HFFc6 (cell line): Measurements from ENCODE around the gene ADCY6. TPM values are rescaled to one million over a fixed set of nuclear protein-coding genes. Genes with fewer than 3 reads are reported as not detected.
A peak's percentile ranks its signal among the peaks of the same experiment; 100 is the strongest.

ENCODE experiments used
- DNase-seq: peaks from one replicate; pipeline ENCODE4 v3.0.0-alpha.2; 2018
- H3K27ac Mint-ChIP-seq: 2 replicates; pipeline ENCODE4 v1.8.0; 2020; ENCODE audit warnings: mild to moderate bottlenecking, mixed read lengths
- H3K27me3 Mint-ChIP-seq: 2 replicates; pipeline ENCODE4 v1.8.0; 2021; ENCODE audit warnings: mild to moderate bottlenecking, moderate library complexity, mixed read lengths; ENCODE audit not compliant: insufficient read depth
- H3K36me3 Mint-ChIP-seq: 2 replicates; pipeline ENCODE4 v1.8.0; 2021; ENCODE audit warnings: low read depth, mixed read lengths
- H3K4me1 Mint-ChIP-seq: 2 replicates; pipeline ENCODE4 v1.8.0; 2020; ENCODE audit warnings: low read depth, mixed read lengths
- H3K4me3 Mint-ChIP-seq: 2 replicates; pipeline ENCODE4 v1.8.0; 2020; ENCODE audit warnings: mild to moderate bottlenecking, moderate library complexity, mixed read lengths
- H3K9me3 Mint-ChIP-seq: 2 replicates; pipeline ENCODE4 v1.8.0; 2020; ENCODE audit warnings: mild to moderate bottlenecking, mixed read lengths
- CTCF ChIP-seq: fragments of 200-600 bp; sonication (generic); IDR thresholded peaks from 2 replicates; pipeline ENCODE4 v1.5.0; 2021; ENCODE audit warnings: antibody characterized with exemption, mild to moderate bottlenecking
- total RNA-seq, 6 experiments: library from RNA; stranded (reverse); fragmentation: NEBNext Ultra II Directional; extraction: Animal tissue kit (Norgen Biotek cat#: 25700); gene quantifications; 2 replicates in 1 of 6; 3 replicates in 5 of 6; pipeline ENCODE4 v1.2.3, GENCODE V29; 2021

Gene ADCY6
- total RNA-seq, 6 experiments from 2014 or later = 20.3 to 31.6 (median 22.4) TPM

- H3K27me3 Mint-ChIP-seq = no peaks in the 10 kb centered on the region
- peaks cover 12% of the 10 kb centered on the region for H3K36me3 Mint-ChIP-seq
- H3K4me3 Mint-ChIP-seq = no peak overlapping the region
- TF ChIP-seq CTCF = no peak
- no peak for DNase-seq
- H3K9me3 Mint-ChIP-seq = no peaks in the 10 kb centered on the region
- H3K4me1 Mint-ChIP-seq = peaks cover 36% of the 10 kb centered on the region
- peak overlapping the region; percentile 20; the same call in 1 of the 2 replicates for H3K27ac Mint-ChIP-seq
These were observed 7.0 kb downstream of the ADCY6 start for GRCh38 chr12:48781750-48782456.

GRCh38 chr12:48780381-48781025 lies 8.4 kb downstream of the ADCY6 start:
- Mint-ChIP-seq H3K36me3 (peaks cover 12% of the 10 kb centered on the region), H3K4me1 (peaks cover 26% of the 10 kb centered on the region), H3K27me3 (no peaks in the 10 kb centered on the region), H3K27ac (peak overlapping the region; percentile 86), H3K9me3 (no peaks in the 10 kb centered on the region), H3K4me3 (no peak overlapping the region)
- no peak for DNase-seq
- no peak for TF ChIP-seq CTCF

- Mint-ChIP-seq H3K36me3 (peaks cover 13% of the 10 kb centered on the region), H3K27me3 (no peaks in the 10 kb centered on the region), H3K9me3 (no peaks in the 10 kb centered on the region), H3K4me3 (no peak overlapping the region), H3K4me1 (peaks cover 26% of the 10 kb centered on the region), H3K27ac (peak overlapping the region; percentile 86)
- peak; percentile 29 for DNase-seq
- no peak for TF ChIP-seq CTCF
These were observed 9.0 kb downstream of the ADCY6 start for GRCh38 chr12:48779869-48780268.

- H3K4me1 Mint-ChIP-seq = peaks cover 26% of the 10 kb centered on the region
- H3K27ac Mint-ChIP-seq = no peak overlapping the region
- peaks cover 17% of the 10 kb centered on the region for H3K36me3 Mint-ChIP-seq
- no peak for TF ChIP-seq CTCF
- no peak for DNase-seq
- no peaks in the 10 kb centered on the region for H3K27me3 Mint-ChIP-seq
- no peak overlapping the region for H3K4me3 Mint-ChIP-seq
- H3K9me3 Mint-ChIP-seq = no peaks in the 10 kb centered on the region
These were observed 11.1 kb downstream of the ADCY6 start for GRCh38 chr12:48777501-48778400.

GRCh38 chr12:48776956-48777355 lies 11.9 kb downstream of the ADCY6 start:
- no peaks in the 10 kb centered on the region for H3K9me3 Mint-ChIP-seq
- peaks cover 19% of the 10 kb centered on the region for H3K36me3 Mint-ChIP-seq
- peaks cover 22% of the 10 kb centered on the region for H3K4me1 Mint-ChIP-seq
- no peaks in the 10 kb centered on the region for H3K27me3 Mint-ChIP-seq
- H3K27ac Mint-ChIP-seq = no peak overlapping the region
- H3K4me3 Mint-ChIP-seq = no peak overlapping the region
- no peak for DNase-seq
- no peak for TF ChIP-seq CTCF
